ENCODE data around the gene NFIB.

Gene NFIB

DNA sequence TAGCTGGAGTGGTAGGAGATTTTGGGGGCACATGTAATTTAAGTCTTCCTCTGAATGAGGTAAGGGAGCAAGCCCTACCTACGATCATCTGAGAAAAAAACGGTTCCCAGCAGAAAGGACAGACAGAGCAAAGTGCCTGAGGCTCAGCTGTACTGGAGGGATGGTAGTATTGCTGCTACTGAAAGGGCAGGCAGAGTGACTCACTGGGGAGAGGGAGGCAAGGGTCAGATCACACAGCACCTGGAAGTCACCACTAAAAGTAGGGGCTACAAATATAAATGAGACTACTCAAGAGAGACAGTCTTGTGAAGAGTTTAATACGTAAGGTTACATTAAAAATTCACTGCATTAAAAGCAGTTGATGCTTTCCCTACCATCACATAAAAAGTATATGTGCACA, 75.9 kb downstream of the NFIB start:
- Histone ChIP-seq H3K27ac (ENCODE audit: low read depth, low read length) (peak overlapping the region; percentile 8), H3K9ac (ENCODE audit: low read length) (no peak overlapping the region), H3K4me1 (ENCODE audit: control insufficient read depth, insufficient read depth, low read length) (peaks cover 10% of the 10 kb centered on the region)

DNA sequence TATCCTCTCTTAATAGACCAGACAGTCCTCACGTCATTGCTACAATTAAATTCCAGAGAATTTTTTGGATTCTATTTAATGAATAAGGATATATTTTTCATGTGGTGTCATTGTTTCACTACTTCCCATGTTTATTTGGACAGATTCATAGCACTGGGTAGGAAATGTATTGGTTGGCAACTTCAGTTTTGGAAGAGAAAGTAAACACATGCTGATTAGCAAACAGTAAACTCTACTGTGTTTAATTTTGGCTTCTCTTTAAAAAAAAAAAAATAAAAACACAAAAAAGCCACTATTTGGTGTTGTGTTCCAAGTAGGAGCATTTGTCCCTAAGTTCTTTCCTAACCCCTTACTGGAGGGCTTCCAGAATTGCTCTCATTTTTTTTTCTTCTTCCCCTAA, 77.3 kb downstream of the NFIB start:
- Histone ChIP-seq H3K36me3 (ENCODE audit: control insufficient read depth, insufficient read depth, low read length) (no peaks in the 10 kb centered on the region), H3K4me1 (ENCODE audit: control insufficient read depth, insufficient read depth, low read length) (peaks cover 10% of the 10 kb centered on the region), H3K27me3 (ENCODE audit: control insufficient read depth, insufficient read depth, low read length) (no peaks in the 10 kb centered on the region), H3K4me3 (ENCODE audit: low read length) (no peak overlapping the region), H3K27ac (ENCODE audit: low read depth, low read length) (no peak overlapping the region), H3K9ac (ENCODE audit: low read length) (no peak overlapping the region)

More for the DNA sequence above, 75.9 kb downstream of the NFIB start:
- H3K4me3 ChIP-seq (ENCODE audit: low read length), result no peak overlapping the region
- H3K36me3 ChIP-seq (ENCODE audit: control insufficient read depth, insufficient read depth, low read length), result no peaks in the 10 kb centered on the region
- H3K27me3 ChIP-seq (ENCODE audit: control insufficient read depth, insufficient read depth, low read length), result no peaks in the 10 kb centered on the region

DNA sequence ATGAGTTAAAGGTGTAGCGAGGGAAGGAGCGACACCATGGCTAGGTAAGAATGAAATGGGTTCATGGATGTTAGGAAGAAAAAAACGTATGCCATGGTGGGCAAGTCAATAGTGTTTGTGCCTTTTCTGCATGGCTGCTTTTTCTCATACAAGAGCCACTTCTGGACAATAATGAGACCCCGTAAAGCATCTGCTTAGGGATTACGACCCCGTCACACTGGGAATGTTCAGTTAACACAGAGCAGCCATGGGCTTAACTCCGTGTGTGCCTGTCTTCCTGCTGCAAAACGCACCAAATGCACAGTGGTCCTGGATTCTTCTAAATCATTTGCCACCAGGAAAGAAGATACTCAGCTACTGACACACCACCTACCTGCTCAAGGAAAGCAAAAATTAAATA, 81.8 kb downstream of the NFIB start:
- Histone ChIP-seq H3K9ac (ENCODE audit: low read length) (no peak overlapping the region), H3K4me1 (ENCODE audit: control insufficient read depth, insufficient read depth, low read length) (peaks cover 2% of the 10 kb centered on the region), H3K4me3 (ENCODE audit: low read length) (no peak overlapping the region), H3K36me3 (ENCODE audit: control insufficient read depth, insufficient read depth, low read length) (no peaks in the 10 kb centered on the region), H3K27ac (ENCODE audit: low read depth, low read length) (no peak overlapping the region), H3K27me3 (ENCODE audit: control insufficient read depth, insufficient read depth, low read length) (no peaks in the 10 kb centered on the region)

DNA sequence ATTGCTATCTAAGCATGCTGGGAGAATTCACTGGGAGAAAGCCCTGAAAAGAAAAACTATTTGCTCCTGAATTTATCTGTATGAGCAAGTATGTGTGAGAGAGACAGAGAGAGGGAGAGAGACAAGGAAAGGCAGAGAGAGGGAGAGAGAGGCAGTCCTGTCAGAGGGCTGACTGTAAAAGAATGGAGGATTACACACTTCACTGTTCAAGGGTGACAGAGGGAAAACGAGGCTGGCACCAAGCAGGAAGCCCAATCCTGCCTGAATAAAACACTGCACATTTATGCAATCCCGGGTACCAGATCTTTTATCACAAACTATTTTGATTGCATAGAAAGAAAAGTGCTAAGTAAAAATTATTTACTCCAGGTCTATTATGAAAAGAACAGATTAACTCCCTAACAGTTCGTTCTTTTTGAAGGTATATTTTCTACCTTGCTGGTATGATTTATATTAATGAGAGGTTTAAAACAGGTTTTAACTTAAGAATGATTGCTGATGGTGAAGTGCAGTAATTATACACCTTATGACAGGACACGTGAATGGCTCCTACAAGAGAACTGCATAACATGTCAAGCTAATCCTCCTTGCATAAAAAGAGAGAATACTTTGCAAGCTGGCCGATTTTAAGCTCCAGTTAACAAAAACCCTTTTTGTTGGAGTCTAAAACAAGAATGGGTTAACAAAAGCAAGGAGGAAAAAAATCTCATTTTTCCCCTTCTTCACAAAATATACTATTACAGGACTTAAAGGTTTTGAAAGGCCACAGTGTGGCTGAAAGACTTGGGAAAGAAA, 82.5 kb downstream of the NFIB start:
- H3K4me1 ChIP-seq (ENCODE audit: control insufficient read depth, insufficient read depth, low read length), result peaks cover 2% of the 10 kb centered on the region
- H3K27ac ChIP-seq (ENCODE audit: low read depth, low read length), result no peak overlapping the region

DNA sequence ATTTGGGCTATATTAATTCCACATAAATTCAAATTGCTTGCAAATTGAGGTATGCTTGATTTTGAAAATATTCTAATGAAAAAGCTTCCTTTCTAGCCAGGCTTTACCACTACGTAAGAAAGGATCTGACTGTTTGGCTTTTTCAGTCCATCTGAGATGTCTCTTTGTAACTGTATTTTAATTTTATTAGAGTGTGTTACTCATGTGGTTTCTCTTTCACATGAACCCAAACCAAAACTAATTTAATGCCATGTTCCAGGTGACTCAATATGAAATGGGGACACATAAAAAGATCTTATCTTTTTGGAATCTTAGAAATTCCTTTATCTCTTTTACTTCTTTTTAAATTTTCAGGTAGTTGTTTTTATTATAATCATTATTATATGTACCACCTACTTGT, 85.3 kb downstream of the NFIB start:
- Histone ChIP-seq H3K27ac (ENCODE audit: low read depth, low read length) (no peak overlapping the region), H3K27me3 (ENCODE audit: control insufficient read depth, insufficient read depth, low read length) (no peaks in the 10 kb centered on the region), H3K36me3 (ENCODE audit: control insufficient read depth, insufficient read depth, low read length) (no peaks in the 10 kb centered on the region), H3K4me1 (ENCODE audit: control insufficient read depth, insufficient read depth, low read length) (no peaks in the 10 kb centered on the region), H3K4me3 (ENCODE audit: low read length) (no peak overlapping the region), H3K9ac (ENCODE audit: low read length) (no peak overlapping the region)

More for the DNA sequence above, 82.5 kb downstream of the NFIB start:
- Histone ChIP-seq H3K9ac (ENCODE audit: low read length) (no peak overlapping the region), H3K4me3 (ENCODE audit: low read length) (no peak overlapping the region), H3K27me3 (ENCODE audit: control insufficient read depth, insufficient read depth, low read length) (no peaks in the 10 kb centered on the region), H3K36me3 (ENCODE audit: control insufficient read depth, insufficient read depth, low read length) (no peaks in the 10 kb centered on the region)

DNA sequence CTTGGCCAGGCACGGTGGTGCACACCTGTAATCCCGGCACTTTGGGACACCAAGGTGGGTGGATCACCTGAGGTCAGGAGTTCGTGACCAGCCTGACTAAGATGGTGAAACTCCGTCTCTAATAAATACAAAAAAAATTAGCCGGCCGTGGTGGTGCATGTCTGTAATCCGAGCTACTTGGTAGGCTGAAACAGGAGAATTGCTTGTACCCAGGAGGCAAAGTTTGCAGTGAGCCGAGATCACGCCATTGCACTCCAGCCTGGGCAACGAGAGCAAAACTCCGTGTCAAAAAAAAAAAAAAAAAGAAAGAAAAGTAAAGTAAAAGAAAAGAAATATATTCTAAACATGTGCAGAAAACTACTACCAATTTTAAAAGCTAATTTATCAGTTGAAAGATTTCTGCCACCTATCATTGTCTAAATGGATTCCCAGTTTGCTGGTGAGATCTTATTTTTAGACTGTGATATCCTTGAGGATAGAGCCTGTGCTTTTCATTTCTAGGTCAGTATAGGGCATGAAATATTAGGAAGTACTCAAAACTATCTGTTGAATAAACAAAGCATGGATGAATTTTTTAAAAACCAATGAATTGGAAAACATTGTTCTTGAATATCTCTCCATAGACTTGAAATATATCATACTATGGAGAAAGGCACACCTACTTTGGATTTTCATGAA, 86.9 kb downstream of the NFIB start:
- no peaks in the 10 kb centered on the region for H3K4me1 ChIP-seq (ENCODE audit: control insufficient read depth, insufficient read depth, low read length)
- no peak overlapping the region for H3K4me3 ChIP-seq (ENCODE audit: low read length)
- H3K9ac ChIP-seq (ENCODE audit: low read length), result no peak overlapping the region
- no peak overlapping the region for H3K27ac ChIP-seq (ENCODE audit: low read depth, low read length)
- H3K27me3 ChIP-seq (ENCODE audit: control insufficient read depth, insufficient read depth, low read length), result no peaks in the 10 kb centered on the region
- no peaks in the 10 kb centered on the region for H3K36me3 ChIP-seq (ENCODE audit: control insufficient read depth, insufficient read depth, low read length)

DNA sequence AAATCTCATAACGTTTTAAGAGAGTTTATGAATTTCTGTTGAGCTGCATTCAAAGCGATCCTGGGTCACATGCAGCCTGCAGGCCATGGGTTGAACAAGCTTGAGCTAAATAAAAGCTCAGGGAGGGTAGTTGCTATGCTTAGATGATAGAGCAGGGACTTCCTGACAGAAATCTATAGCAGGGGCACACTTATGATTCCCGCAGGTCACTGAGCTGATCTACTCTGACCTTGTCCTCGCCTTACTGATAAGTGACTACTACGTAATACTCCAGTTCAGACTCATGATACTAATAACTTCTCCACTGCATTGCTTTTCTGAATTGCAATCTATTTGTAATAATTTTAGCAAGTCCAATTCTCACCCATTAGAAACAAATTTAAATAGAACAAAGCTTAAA, 90.9 kb downstream of the NFIB start:
- no peaks in the 10 kb centered on the region for H3K27me3 ChIP-seq (ENCODE audit: control insufficient read depth, insufficient read depth, low read length)
- no peak overlapping the region for H3K4me3 ChIP-seq (ENCODE audit: low read length)
- H3K27ac ChIP-seq (ENCODE audit: low read depth, low read length), result no peak overlapping the region
- no peaks in the 10 kb centered on the region for H3K36me3 ChIP-seq (ENCODE audit: control insufficient read depth, insufficient read depth, low read length)
- no peak overlapping the region for H3K9ac ChIP-seq (ENCODE audit: low read length)
- peaks cover 24% of the 10 kb centered on the region for H3K4me1 ChIP-seq (ENCODE audit: control insufficient read depth, insufficient read depth, low read length)

DNA sequence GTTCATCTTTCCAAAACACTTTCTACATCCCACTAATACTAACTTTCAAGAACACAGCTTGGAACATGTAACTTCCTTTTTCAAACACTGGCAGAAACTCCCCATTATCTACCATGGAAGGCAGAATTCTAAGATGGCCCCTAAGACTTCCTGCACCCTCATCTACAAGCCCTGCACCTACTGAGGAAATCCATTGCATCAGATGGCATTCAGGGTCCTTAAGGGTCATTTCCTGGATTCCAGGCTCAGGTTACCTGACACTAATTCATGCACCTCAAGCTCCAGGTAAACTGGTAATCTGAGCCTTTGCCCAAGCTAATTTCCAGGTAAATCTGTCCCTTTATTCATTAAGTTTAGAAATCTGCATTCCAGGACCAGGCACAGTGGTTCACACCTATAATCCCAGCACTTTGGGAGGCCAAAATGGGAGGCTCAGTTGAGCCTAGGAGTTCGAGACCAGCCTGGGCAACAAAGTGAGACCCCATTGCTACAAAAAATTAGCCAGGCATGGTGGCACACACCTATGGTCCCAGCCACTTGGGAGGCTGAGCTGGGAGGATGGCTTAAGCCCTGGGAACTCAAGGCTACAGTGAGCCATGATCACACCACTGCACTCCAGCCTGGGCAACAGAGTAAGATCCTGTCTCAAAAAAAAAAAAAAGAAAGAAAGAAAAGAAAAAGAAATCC, 91.6 kb downstream of the NFIB start:
- Histone ChIP-seq H3K4me3 (ENCODE audit: low read length) (no peak overlapping the region), H3K27ac (ENCODE audit: low read depth, low read length) (peak overlapping the region; percentile 3), H3K4me1 (ENCODE audit: control insufficient read depth, insufficient read depth, low read length) (peaks cover 24% of the 10 kb centered on the region), H3K9ac (ENCODE audit: low read length) (no peak overlapping the region), H3K36me3 (ENCODE audit: control insufficient read depth, insufficient read depth, low read length) (no peaks in the 10 kb centered on the region), H3K27me3 (ENCODE audit: control insufficient read depth, insufficient read depth, low read length) (no peaks in the 10 kb centered on the region)

DNA sequence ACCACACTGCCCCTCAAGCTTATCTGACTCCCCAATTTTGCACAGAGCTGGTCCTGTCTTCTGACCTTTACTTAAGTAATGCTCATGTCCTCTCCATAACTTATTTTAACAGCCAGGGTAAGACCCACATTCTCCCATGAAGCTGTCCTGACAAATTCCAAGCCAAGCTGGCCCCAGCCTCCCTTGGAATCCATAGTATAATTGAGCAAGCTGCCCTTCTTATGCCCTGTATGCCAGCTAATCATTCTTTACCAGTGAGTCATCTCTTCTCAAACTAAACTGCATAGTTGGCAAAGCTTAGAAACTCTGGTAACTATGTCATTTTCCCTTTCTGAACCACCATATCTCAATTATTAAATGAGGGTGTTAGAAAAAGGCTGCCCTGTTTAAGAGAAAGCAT, 92.4 kb downstream of the NFIB start:
- peak overlapping the region; percentile 30 for H3K27ac ChIP-seq (ENCODE audit: low read depth, low read length)
- H3K9ac ChIP-seq (ENCODE audit: low read length), result no peak overlapping the region
- H3K4me3 ChIP-seq (ENCODE audit: low read length), result no peak overlapping the region
- no peaks in the 10 kb centered on the region for H3K27me3 ChIP-seq (ENCODE audit: control insufficient read depth, insufficient read depth, low read length)
- no peaks in the 10 kb centered on the region for H3K36me3 ChIP-seq (ENCODE audit: control insufficient read depth, insufficient read depth, low read length)
- peaks cover 24% of the 10 kb centered on the region for H3K4me1 ChIP-seq (ENCODE audit: control insufficient read depth, insufficient read depth, low read length)

DNA sequence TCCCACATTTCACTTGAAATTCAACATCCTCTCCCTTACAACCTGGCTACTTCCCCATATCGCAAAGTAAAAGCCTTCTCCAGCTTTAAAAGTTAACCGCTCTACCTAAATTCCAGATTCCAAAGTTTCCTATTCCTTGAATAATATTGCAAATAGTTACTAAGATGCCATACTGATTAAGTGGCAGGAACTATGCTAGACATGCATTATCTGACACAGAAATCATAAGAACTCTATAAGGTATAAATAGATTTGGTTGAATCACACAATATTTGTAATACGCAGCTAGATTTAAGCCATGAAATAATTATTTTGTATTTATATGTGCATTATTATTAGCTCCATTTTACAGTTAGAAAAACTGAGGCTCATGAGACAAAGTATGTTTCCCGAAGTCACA, 92.8 kb downstream of the NFIB start:
- Histone ChIP-seq H3K36me3 (ENCODE audit: control insufficient read depth, insufficient read depth, low read length) (no peaks in the 10 kb centered on the region), H3K4me1 (ENCODE audit: control insufficient read depth, insufficient read depth, low read length) (peaks cover 24% of the 10 kb centered on the region), H3K4me3 (ENCODE audit: low read length) (no peak overlapping the region), H3K9ac (ENCODE audit: low read length) (no peak overlapping the region), H3K27me3 (ENCODE audit: control insufficient read depth, insufficient read depth, low read length) (no peaks in the 10 kb centered on the region), H3K27ac (ENCODE audit: low read depth, low read length) (peak overlapping the region; percentile 30)

DNA sequence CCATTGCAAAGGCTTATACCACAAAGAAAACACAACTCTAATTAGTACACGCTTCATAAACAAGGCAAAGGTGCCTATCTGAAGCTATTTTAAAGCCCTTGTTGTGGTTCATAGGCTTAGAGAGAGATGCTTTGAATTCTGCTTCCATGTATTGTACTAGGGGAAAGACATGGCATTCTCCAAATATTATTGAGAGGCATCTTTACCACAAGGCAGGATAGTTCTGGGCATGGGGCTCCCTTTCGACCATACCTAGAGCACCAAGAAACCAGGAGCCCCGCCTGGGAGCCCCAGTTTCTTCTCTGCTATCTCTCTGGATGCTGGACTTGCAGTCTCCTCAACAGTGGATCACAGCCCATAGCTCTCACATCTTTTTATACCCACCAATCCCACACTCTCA, 93.7 kb downstream of the NFIB start:
- H3K4me3 ChIP-seq (ENCODE audit: low read length), result no peak overlapping the region
- peak overlapping the region; percentile 17 for H3K27ac ChIP-seq (ENCODE audit: low read depth, low read length)
- H3K36me3 ChIP-seq (ENCODE audit: control insufficient read depth, insufficient read depth, low read length), result no peaks in the 10 kb centered on the region
- H3K4me1 ChIP-seq (ENCODE audit: control insufficient read depth, insufficient read depth, low read length), result peaks cover 24% of the 10 kb centered on the region
- no peaks in the 10 kb centered on the region for H3K27me3 ChIP-seq (ENCODE audit: control insufficient read depth, insufficient read depth, low read length)
- no peak overlapping the region for H3K9ac ChIP-seq (ENCODE audit: low read length)

DNA sequence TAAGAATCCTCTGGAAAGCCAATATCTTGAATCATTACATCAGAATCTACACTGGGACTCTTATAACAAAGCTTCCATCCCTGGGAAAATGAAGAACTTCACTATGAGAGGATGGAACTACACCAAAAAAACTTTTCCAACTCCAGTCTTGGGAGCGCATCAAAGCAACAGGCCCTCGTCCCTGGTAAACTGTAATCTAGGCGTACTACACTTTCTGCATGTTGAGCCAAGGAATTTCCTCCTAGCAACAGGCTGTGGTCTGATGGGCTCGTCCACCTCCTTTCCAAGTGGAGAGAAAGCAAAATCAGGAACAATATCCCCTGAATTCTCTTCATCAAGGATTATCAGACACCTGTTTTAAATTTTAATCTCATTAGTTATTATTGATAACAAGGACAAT, 94.1 kb downstream of the NFIB start:
- no peak overlapping the region for H3K4me3 ChIP-seq (ENCODE audit: low read length)
- peaks cover 24% of the 10 kb centered on the region for H3K4me1 ChIP-seq (ENCODE audit: control insufficient read depth, insufficient read depth, low read length)
- H3K27me3 ChIP-seq (ENCODE audit: control insufficient read depth, insufficient read depth, low read length), result no peaks in the 10 kb centered on the region
- no peak overlapping the region for H3K9ac ChIP-seq (ENCODE audit: low read length)
- peak overlapping the region; percentile 30 for H3K27ac ChIP-seq (ENCODE audit: low read depth, low read length)
- no peaks in the 10 kb centered on the region for H3K36me3 ChIP-seq (ENCODE audit: control insufficient read depth, insufficient read depth, low read length)
